HepG2 (cell line): Measurements from ENCODE around the gene NCAM2. TPM values are rescaled to one million over a fixed set of nuclear protein-coding genes. Genes with fewer than 3 reads are reported as not detected.

Experiments used
- ATAC-seq: fragments of 200-7000 bp; cut with Tn5 transposase; 3 replicates; pipeline ENCODE4 v1.9.1; 2020; ENCODE audit warnings: mild to moderate bottlenecking, moderate library complexity
- BruUV-seq: library from RNA; stranded (reverse); fragments of 400-500 nt; replicated peaks from 2 replicates; lab custom pipeline; 2021; lab: Mats Ljungman, UMichigan
- CTCF ChIA-PET: fragments of 300-600 bp; formaldehyde crosslinking; extraction: SDS; loops from one replicate; lab custom pipeline; 2021; ENCODE audit warnings: low total read pairs, inconsistent platforms, low intra/inter-chr PET ratio; lab: Yijun Ruan, JAX
- POLR2A ChIA-PET: fragments of 350-600 bp; sonication (Branson Sonifier 250); formaldehyde crosslinking; loops from one replicate; lab custom pipeline; 2020; ENCODE audit warnings: antibody characterized with exemption, inconsistent platforms; lab: Yijun Ruan, JAX
- DNase-seq: peaks from one replicate; pipeline ENCODE4 v3.0.0-alpha.2; 2015; ENCODE audit warnings: low spot score
- FAIRE-seq: peaks from 3 replicates; lab custom pipeline; 2011; peaks lifted over from hg19 to GRCh38; lab: Jason Lieb, UNC
- H2AFZ ChIP-seq: one replicate; pipeline ENCODE4 v1.6.1; 2011; ENCODE audit warnings: low read length, inconsistent platforms
- H3K27ac ChIP-seq: fragments of 300-600 bp; 3 replicates; pipeline ENCODE4 v1.8.0; 2011; ENCODE audit warnings: mixed run types, mild to moderate bottlenecking, mixed read lengths, low read length, inconsistent platforms; ENCODE audit not compliant: insufficient read depth; ENCODE audit errors: extremely low read length
- H3K27me3 ChIP-seq, 2 experiments: fragments of 200-600 bp in 1 of 2; 2 replicates in 1 of 2; 3 replicates in 1 of 2; pipeline versions ENCODE4 v1.6.0 to v1.8.0; 2011; ENCODE audit warnings: low read length in 2 of 2, mild to moderate bottlenecking in 2 of 2, moderate library complexity in 2 of 2, inconsistent platforms in 1 of 2; ENCODE audit not compliant: insufficient read depth in 2 of 2, control insufficient read depth in 1 of 2
- H3K36me3 ChIP-seq, 2 experiments: fragments of 200-600 bp in 1 of 2; replicated peaks in 1 of 2; 2 replicates in 1 of 2; 3 replicates in 1 of 2; pipeline versions ENCODE4 v1.5.1 to v1.8.0; 2011; ENCODE audit warnings: low read length in 2 of 2, inconsistent platforms in 1 of 2; ENCODE audit not compliant: insufficient read depth in 2 of 2, control insufficient read depth in 1 of 2
- H3K4me1 ChIP-seq: 2 replicates; pipeline ENCODE4 v1.5.1; 2012; ENCODE audit warnings: low read length, inconsistent platforms; ENCODE audit not compliant: insufficient read depth
- H3K4me2 ChIP-seq: 2 replicates; pipeline ENCODE4 v1.6.0; 2011; ENCODE audit warnings: low read depth, low read length, inconsistent platforms
- H3K4me3 ChIP-seq, 3 experiments: fragments of 200-600 bp in 1 of 3; sonication (generic), shearing (Covaris generic) in 1 of 3; replicated peaks in 1 of 3; 2 replicates each; pipeline ENCODE4 v1.5.1; 2011 to 2016; ENCODE audit warnings: low read length in 3 of 3, inconsistent platforms in 2 of 3, low read depth in 2 of 3, mild to moderate bottlenecking in 2 of 3, control low read depth in 1 of 3, mixed read lengths in 1 of 3; ENCODE audit not compliant: insufficient read depth in 1 of 3
- H3K79me2 ChIP-seq: one replicate; pipeline ENCODE4 v1.6.1; 2011; ENCODE audit warnings: low read length, inconsistent platforms; ENCODE audit not compliant: insufficient read depth
- H3K9ac ChIP-seq: 2 replicates; pipeline ENCODE4 v1.6.0; 2011; ENCODE audit warnings: mild to moderate bottlenecking, low read depth, low read length, inconsistent platforms; ENCODE audit not compliant: insufficient read depth
- H3K9me3 ChIP-seq: 2 replicates; pipeline ENCODE4 v1.5.1; 2012; ENCODE audit warnings: mild to moderate bottlenecking, low read length
- H4K20me1 ChIP-seq: 2 replicates; pipeline ENCODE4 v1.6.0; 2011; ENCODE audit warnings: inconsistent platforms, mild to moderate bottlenecking, low read length, moderate library complexity; ENCODE audit not compliant: insufficient read depth
- MEF2D ChIP-seq: sonication (generic); formaldehyde crosslinking; IDR thresholded peaks from 2 replicates; pipeline ENCODE4 v1.5.1; 2020; ENCODE audit warnings: mild to moderate bottlenecking, missing genetic modification reagents
- POLR2G ChIP-seq: fragments of 200-400 bp; formaldehyde crosslinking; IDR thresholded peaks from 2 replicates; pipeline ENCODE4 v1.6.1; 2018; ENCODE audit warnings: mild to moderate bottlenecking, low read depth, low read length, moderate library complexity
- PRPF4 ChIP-seq: fragments of 200-400 bp; formaldehyde crosslinking; IDR thresholded peaks from 2 replicates; pipeline ENCODE4 v1.6.1; 2016; ENCODE audit warnings: low read length, low read depth; ENCODE audit not compliant: poor library complexity, severe bottlenecking
- SMARCE1 ChIP-seq: fragments of 450-650 bp; IDR thresholded peaks from 2 replicates; pipeline ENCODE4 v1.6.1; 2017; ENCODE audit warnings: borderline replicate concordance
- ZNF326 ChIP-seq: sonication (generic); formaldehyde crosslinking; IDR thresholded peaks from 2 replicates; pipeline ENCODE4 v1.4.0; 2020; ENCODE audit warnings: missing genetic modification reagents, borderline replicate concordance
- WGBS: methylation state at CpG from one replicate; pipeline ENCODE4 v1.1.6; 2017; ENCODE audit warnings: low lambda C conversion rate; 5-methylcytosine and 5-hydroxymethylcytosine counted together
- in situ Hi-C: cut with HindIII; loops from 2 replicates; pipeline ENCODE4 v1.10.0; 2017; ENCODE audit warnings: low pct_unique_long_range_greater_than_20kb; ENCODE audit not compliant: extremely low pct_ligation_motif_present
- intact Hi-C: fragments of 100-400 bp; cut with micrococcal nuclease; formaldehyde crosslinking; loops from one replicate; pipeline ENCODE4 v1.10.0; 2022; ENCODE audit not compliant: unreplicated experiment
- polyA plus RNA-seq, 8 experiments: library from polyadenylated mRNA; depleted of rRNA in 3 of 8; stranded (reverse) in 7 of 8; unstranded in 1 of 8; fragments of >200 nt; fragmentation: Illumina TruSeq in 4 of 8; extraction: Trizol in 4 of 8; gene quantifications; 2 replicates each; pipeline versions ENCODE4 v1.2.1 to v1.2.3, GENCODE V29; 2011 to 2016; ENCODE audit warnings: low read depth in 4 of 8, missing spikeins in 1 of 8, mixed read lengths in 1 of 8; ENCODE audit not compliant: insufficient read depth in 1 of 8
- total RNA-seq, 5 experiments: library from RNA; depleted of rRNA; stranded (reverse); fragments of >200 nt; fragmentation: Illumina TruSeq; extraction: Trizol; gene quantifications; 2 replicates each; pipeline ENCODE4 v1.2.3, GENCODE V29; 2016; ENCODE audit warnings: low read depth in 1 of 5
- TF ChIP-seq, protein P1 (sequence below): IDR thresholded peaks from 2 replicates; pipeline ENCODE4 v1.6.1; 2016; ENCODE audit warnings: missing genetic modification reagents, missing compliant biosample characterization
- TF ChIP-seq, protein P2 (sequence below): sonication (generic); formaldehyde crosslinking; IDR thresholded peaks from 2 replicates; pipeline ENCODE4 v1.9.0; 2021; ENCODE audit warnings: missing genetic modification reagents, borderline replicate concordance

NCAM2 gene
- total and polyA plus RNA-seq, 2 of the 13 experiments (the other 11 are each of a cell fraction or from before 2014, with no cell fraction given) = not detected

GRCh38 chr21:21297211-21297610 lies 299.0 kb downstream of the NCAM2 start:
- no peaks in the 10 kb centered on the region for H3K36me3 ChIP-seq
- no peak overlapping the region for H2AFZ ChIP-seq
- no peak overlapping the region for H3K27ac ChIP-seq
- CTCF ChIA-PET = no interaction called here
- no peaks in the 10 kb centered on the region for H4K20me1 ChIP-seq
- FAIRE-seq = no peak
- no peak overlapping the region for H3K4me2 ChIP-seq
- ATAC-seq = no peak
- no peaks in the 10 kb centered on the region for H3K4me1 ChIP-seq
- POLR2A ChIA-PET = no interaction called here
- intact Hi-C loops (no loop called here), in situ Hi-C loops (no loop called here)
- no peaks in the 10 kb centered on the region for H3K27me3 ChIP-seq
- TF ChIP-seq, protein P1, sequence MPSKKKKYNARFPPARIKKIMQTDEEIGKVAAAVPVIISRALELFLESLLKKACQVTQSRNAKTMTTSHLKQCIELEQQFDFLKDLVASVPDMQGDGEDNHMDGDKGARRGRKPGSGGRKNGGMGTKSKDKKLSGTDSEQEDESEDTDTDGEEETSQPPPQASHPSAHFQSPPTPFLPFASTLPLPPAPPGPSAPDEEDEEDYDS = no peak
- no peak for TF ChIP-seq PRPF4
- no peak for TF ChIP-seq SMARCE1
- no peak for TF ChIP-seq MEF2D (CRISPR knock-in tag)
- TF ChIP-seq, protein P2, sequence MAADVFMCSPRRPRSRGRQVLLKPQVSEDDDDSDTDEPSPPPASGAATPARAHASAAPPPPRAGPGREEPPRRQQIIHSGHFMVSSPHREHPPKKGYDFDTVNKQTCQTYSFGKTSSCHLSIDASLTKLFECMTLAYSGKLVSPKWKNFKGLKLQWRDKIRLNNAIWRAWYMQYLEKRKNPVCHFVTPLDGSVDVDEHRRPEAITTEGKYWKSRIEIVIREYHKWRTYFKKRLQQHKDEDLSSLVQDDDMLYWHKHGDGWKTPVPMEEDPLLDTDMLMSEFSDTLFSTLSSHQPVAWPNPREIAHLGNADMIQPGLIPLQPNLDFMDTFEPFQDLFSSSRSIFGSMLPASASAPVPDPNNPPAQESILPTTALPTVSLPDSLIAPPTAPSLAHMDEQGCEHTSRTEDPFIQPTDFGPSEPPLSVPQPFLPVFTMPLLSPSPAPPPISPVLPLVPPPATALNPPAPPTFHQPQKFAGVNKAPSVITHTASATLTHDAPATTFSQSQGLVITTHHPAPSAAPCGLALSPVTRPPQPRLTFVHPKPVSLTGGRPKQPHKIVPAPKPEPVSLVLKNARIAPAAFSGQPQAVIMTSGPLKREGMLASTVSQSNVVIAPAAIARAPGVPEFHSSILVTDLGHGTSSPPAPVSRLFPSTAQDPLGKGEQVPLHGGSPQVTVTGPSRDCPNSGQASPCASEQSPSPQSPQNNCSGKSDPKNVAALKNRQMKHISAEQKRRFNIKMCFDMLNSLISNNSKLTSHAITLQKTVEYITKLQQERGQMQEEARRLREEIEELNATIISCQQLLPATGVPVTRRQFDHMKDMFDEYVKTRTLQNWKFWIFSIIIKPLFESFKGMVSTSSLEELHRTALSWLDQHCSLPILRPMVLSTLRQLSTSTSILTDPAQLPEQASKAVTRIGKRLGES (CRISPR knock-in tag) = no peak
- no peak for TF ChIP-seq ZNF326 (CRISPR knock-in tag)
- TF ChIP-seq POLR2G = no peak
- H3K9me3 ChIP-seq = peaks cover 71% of the 10 kb centered on the region
- no peaks in the 10 kb centered on the region for H3K79me2 ChIP-seq
- no TSS peak for BruUV-seq
- no peak for DNase-seq
- no peak overlapping the region for H3K9ac ChIP-seq
- WGBS = 1% methylated on average over 2 of the region's 2 CpGs
- H3K4me3 ChIP-seq = no peak overlapping the region
